Measurements from ENCODE around the gene SASS6. TPM values are rescaled to one million over a fixed set of nuclear protein-coding genes. Genes with fewer than 3 reads are reported as not detected.

The SASS6 gene
- total RNA-seq, 2 experiments from 2014 or later: 17.1 to 17.3 TPM

GRCh38 chr1:100034470-100034869, 98.3 kb downstream of the SASS6 start:
- Mint-ChIP-seq H3K4me3 (no peak overlapping the region), H3K27ac (peak overlapping the region; percentile 57), H3K27me3 (no peaks in the 10 kb centered on the region), H3K4me1 (peaks cover 23% of the 10 kb centered on the region), H3K9me3 (ENCODE audit: low read depth) (no peaks in the 10 kb centered on the region), H3K36me3 (peaks cover 23% of the 10 kb centered on the region)
- DNase-seq (no peak), ATAC-seq (no peak)
- CTCF ChIA-PET: no interaction called here

Other genes with a start within 250 kb of the SASS6 start
- 10 to 100 TPM; 14.6 to 17.7 TPM for gene SLC35A3, start 162.9 kb downstream of the SASS6 start, total RNA-seq
- 10 to 100 TPM; 18.1 to 22.3 TPM for gene TRMT13, start 233 bp upstream of the SASS6 start, total RNA-seq
- gene LRRC39, start 45.3 kb upstream of the SASS6 start, total RNA-seq: under 1 TPM; 0.68 to 0.82 TPM
- 10 to 100 TPM; 11.2 to 13.2 TPM for gene DBT, start 116.9 kb upstream of the SASS6 start, total RNA-seq
- 10 to 100 TPM; 67.4 to 67.9 TPM for gene RTCA, start 133.3 kb upstream of the SASS6 start, total RNA-seq
- gene CDC14A, start 219.6 kb upstream of the SASS6 start, total RNA-seq: 10 to 100 TPM; 34.2 to 43.1 TPM

Data from activated CD8-positive, alpha-beta memory T cell treated with anti-CD3 and anti-CD28 coated beads, Interleukin-2, amount 10 ng/mL, durations not matched to agents 7 days and 5 days (primary cell).